H1 (cell line): ENCODE measurements around the gene THOC7. TPM values are rescaled to one million over a fixed set of nuclear protein-coding genes. Genes with fewer than 3 reads are reported as not detected.
A peak's percentile ranks its signal among the peaks of the same experiment; 100 is the strongest.

ENCODE experiments used
- CTCF ChIA-PET: fragments of 300-600 bp; sonication (Branson Sonifier 250); formaldehyde crosslinking; loops from one replicate; lab custom pipeline; 2021; ENCODE audit not compliant: partially characterized antibody; lab: Charles Lee
- POLR2A ChIA-PET: fragments of 300-600 bp; sonication (Branson Sonifier 250); formaldehyde crosslinking; loops from one replicate; lab custom pipeline; 2021; ENCODE audit warnings: inconsistent platforms; ENCODE audit not compliant: partially characterized antibody; lab: Charles Lee
- DNase-seq, 2 experiments: peaks; one replicate each; pipeline versions ENCODE4 v3.0.0 to v3.0.0-alpha.2; 2010 to 2022; ENCODE audit warnings: low spot score in 2 of 2, low read depth in 1 of 2, mixed read lengths in 1 of 2
- FAIRE-seq: peaks from 2 replicates; lab custom pipeline; 2011; peaks lifted over from hg19 to GRCh38; lab: Jason Lieb, UNC
- H2AFZ ChIP-seq: 2 replicates; pipeline ENCODE4 v1.8.1; 2012; ENCODE audit warnings: low read length, inconsistent platforms
- H2AK5ac ChIP-seq: 2 replicates; pipeline ENCODE4 v1.6.1; 2013; ENCODE audit warnings: low read depth, low read length
- H2BK120ac ChIP-seq: replicated peaks from 2 replicates; pipeline ENCODE3; 2013; ENCODE audit warnings: low read depth, low read length, inconsistent platforms
- H2BK12ac ChIP-seq: 2 replicates; pipeline ENCODE4 v1.6.1; 2013; ENCODE audit warnings: low read depth, low read length
- H2BK15ac ChIP-seq: 2 replicates; pipeline ENCODE4 v1.6.1; 2013; ENCODE audit warnings: low read length
- H2BK20ac ChIP-seq: 2 replicates; pipeline ENCODE4 v1.6.1; 2013; ENCODE audit warnings: low read length
- H2BK5ac ChIP-seq: 2 replicates; pipeline ENCODE4 v1.6.1; 2013; ENCODE audit warnings: low read depth, low read length
- H3K14ac ChIP-seq: 2 replicates; pipeline ENCODE4 v1.6.1; 2013; ENCODE audit warnings: inconsistent platforms; ENCODE audit not compliant: insufficient read length
- H3K18ac ChIP-seq: 2 replicates; pipeline ENCODE4 v1.6.1; 2013; ENCODE audit warnings: low read length; ENCODE audit errors: extremely low read depth
- H3K23ac ChIP-seq: 2 replicates; pipeline ENCODE4 v1.6.1; 2013; ENCODE audit warnings: inconsistent platforms; ENCODE audit not compliant: insufficient read length
- H3K23me2 ChIP-seq: 2 replicates; pipeline ENCODE4 v1.6.1; 2013; ENCODE audit warnings: low read depth, low read length
- H3K27ac ChIP-seq: 2 replicates; pipeline ENCODE4 v1.6.1; 2011; ENCODE audit warnings: low read depth, low read length, inconsistent platforms
- H3K27me3 ChIP-seq, 4 experiments: replicated peaks in 1 of 4; 1 replicate in 1 of 4; 2 replicates in 3 of 4; pipeline versions ENCODE4 v1.6.1 to v1.8.1; 2011 to 2013; ENCODE audit warnings: low read length in 3 of 4, mild to moderate bottlenecking in 3 of 4, inconsistent platforms in 2 of 4, mixed read lengths in 2 of 4, moderate library complexity in 1 of 4; ENCODE audit not compliant: control insufficient read depth in 3 of 4, insufficient read depth in 3 of 4; ENCODE audit errors: extremely low read depth in 1 of 4
- H3K36me3 ChIP-seq, 4 experiments: 2 replicates each; pipeline versions ENCODE4 v1.6.1 to v1.8.1; 2011 to 2013; ENCODE audit warnings: mild to moderate bottlenecking in 4 of 4, low read length in 3 of 4, moderate library complexity in 2 of 4, control low read depth in 1 of 4, inconsistent platforms in 1 of 4; ENCODE audit not compliant: insufficient read depth in 4 of 4, control insufficient read depth in 2 of 4
- H3K4ac ChIP-seq: replicated peaks from 2 replicates; pipeline ENCODE3; 2013; ENCODE audit warnings: low read length, low read depth, mixed read lengths, inconsistent platforms; ENCODE audit not compliant: insufficient read length
- H3K4me1 ChIP-seq, 4 experiments: replicated peaks in 1 of 4; 1 replicate in 1 of 4; 2 replicates in 3 of 4; pipeline versions ENCODE4 v1.6.1 to v1.8.1; 2011 to 2013; ENCODE audit warnings: low read length in 3 of 4, inconsistent platforms in 2 of 4, mixed read lengths in 1 of 4; ENCODE audit not compliant: insufficient read depth in 4 of 4, control insufficient read depth in 3 of 4
- H3K4me2 ChIP-seq, 2 experiments: 2 replicates each; pipeline versions ENCODE4 v1.6.1 to v1.8.1; 2011 to 2013; ENCODE audit warnings: low read depth in 2 of 2, low read length in 2 of 2, control low read depth in 1 of 2, inconsistent platforms in 1 of 2, mild to moderate bottlenecking in 1 of 2; ENCODE audit not compliant: insufficient read depth in 1 of 2
- H3K4me3 ChIP-seq, 4 experiments: fragments of 200-600, 300-600 bp in 1 of 4; sonication (generic), shearing (Covaris generic), sonication (Bioruptor Twin) in 1 of 4; 2 replicates each; pipeline versions ENCODE4 v1.5.1 to v1.8.1; 2011 to 2016; ENCODE audit warnings: low read length in 4 of 4, low read depth in 3 of 4, control low read depth in 2 of 4, inconsistent platforms in 2 of 4, mild to moderate bottlenecking in 2 of 4, mixed read lengths in 1 of 4, moderate library complexity in 1 of 4; ENCODE audit not compliant: insufficient read depth in 2 of 4; ENCODE audit errors: extremely low read depth in 1 of 4
- H3K56ac ChIP-seq: replicated peaks from 2 replicates; pipeline ENCODE3; 2013; ENCODE audit warnings: low read depth, mild to moderate bottlenecking, mixed read lengths, low read length, inconsistent platforms; ENCODE audit not compliant: insufficient read length
- H3K79me1 ChIP-seq: 2 replicates; pipeline ENCODE4 v1.6.1; 2013; ENCODE audit warnings: low read depth, low read length, control low read depth
- H3K79me2 ChIP-seq, 2 experiments: 2 replicates each; pipeline versions ENCODE4 v1.6.1 to v1.8.1; 2012 to 2013; ENCODE audit warnings: low read length in 2 of 2, mild to moderate bottlenecking in 2 of 2, inconsistent platforms in 1 of 2; ENCODE audit not compliant: insufficient read depth in 2 of 2, control insufficient read depth in 1 of 2
- H3K9ac ChIP-seq, 4 experiments: replicated peaks in 1 of 4; 1 replicate in 1 of 4; 2 replicates in 3 of 4; pipeline versions ENCODE4 v1.6.1 to v1.8.1; 2011 to 2013; ENCODE audit warnings: low read depth in 3 of 4, low read length in 3 of 4, control low read depth in 2 of 4, mild to moderate bottlenecking in 2 of 4, moderate library complexity in 2 of 4, inconsistent platforms in 1 of 4; ENCODE audit errors: extremely low read depth in 1 of 4
- H3K9me3 ChIP-seq, 2 experiments: 2 replicates each; pipeline versions ENCODE4 v1.6.1 to v1.8.1; 2012 to 2013; ENCODE audit warnings: mild to moderate bottlenecking in 2 of 2, moderate library complexity in 2 of 2, control low read depth in 1 of 2, inconsistent platforms in 1 of 2, low read depth in 1 of 2, low read length in 1 of 2, mixed read lengths in 1 of 2; ENCODE audit not compliant: insufficient read depth in 2 of 2
- H4K20me1 ChIP-seq, 2 experiments: replicated peaks in 1 of 2; 2 replicates each; pipeline versions ENCODE3 to v1.8.1; 2011 to 2013; ENCODE audit warnings: inconsistent platforms in 2 of 2, low read length in 2 of 2, mild to moderate bottlenecking in 1 of 2; ENCODE audit not compliant: insufficient read depth in 2 of 2, control insufficient read depth in 1 of 2
- H4K5ac ChIP-seq: 2 replicates; pipeline ENCODE4 v1.6.1; 2013; ENCODE audit warnings: low read length, low read depth, mixed read lengths, inconsistent platforms; ENCODE audit not compliant: insufficient read length
- H4K8ac ChIP-seq: 2 replicates; pipeline ENCODE4 v1.8.0; 2013; ENCODE audit warnings: mild to moderate bottlenecking, moderate library complexity, low read length, inconsistent platforms; ENCODE audit not compliant: insufficient read depth; ENCODE audit errors: extremely low read depth
- H4K91ac ChIP-seq: replicated peaks from 2 replicates; pipeline ENCODE3; 2013; ENCODE audit warnings: low read length, mixed read lengths, inconsistent platforms; ENCODE audit not compliant: insufficient read length
- CTCF ChIP-seq, 3 experiments: IDR thresholded peaks; 1 replicate in 2 of 3; 2 replicates in 1 of 3; pipeline versions ENCODE4 v1.5.1 to v1.6.1; 2011; ENCODE audit warnings: low read length in 3 of 3, mild to moderate bottlenecking in 3 of 3, inconsistent platforms in 2 of 3, low read depth in 1 of 3, moderate library complexity in 1 of 3; ENCODE audit not compliant: insufficient read depth in 1 of 3; ENCODE audit errors: control extremely low read depth in 1 of 3
- RAD21 ChIP-seq, 2 experiments: IDR thresholded peaks in 1 of 2; conservative IDR thresholded peaks in 1 of 2; 2 replicates each; pipeline ENCODE4 v1.6.1; 2011; ENCODE audit warnings: low read depth in 2 of 2, low read length in 2 of 2, improper control_type of control experiment in 1 of 2, inconsistent platforms in 1 of 2, mild to moderate bottlenecking in 1 of 2, moderate library complexity in 1 of 2
- USF2 ChIP-seq: IDR thresholded peaks from 2 replicates; pipeline ENCODE4 v1.6.1; 2011; ENCODE audit warnings: low read length, improper control_type of control experiment
- WGBS, 2 experiments: shearing (Covaris generic) in 1 of 2; methylation state at CpG; one replicate each; pipeline versions ENCODE4 v1.1.6 to v1.1.7; 2013 to 2015; ENCODE audit warnings: low lambda C conversion rate in 2 of 2, mixed read lengths in 2 of 2, inconsistent platforms in 1 of 2, low coverage in 1 of 2, missing lambda C conversion rate in 1 of 2; ENCODE audit not compliant: insufficient replicate concordance in 2 of 2, insufficient coverage in 1 of 2, insufficient read length in 1 of 2; ENCODE audit errors: extremely low coverage in 1 of 2, missing lambda C conversion rate in 1 of 2; 5-methylcytosine and 5-hydroxymethylcytosine counted together
- polyA plus RNA-seq, 7 experiments: library from polyadenylated mRNA; depleted of rRNA in 3 of 7; stranded (reverse) in 5 of 7; unstranded in 2 of 7; fragments of >200 nt in 5 of 7; fragments of 200-250 nt in 2 of 7; gene quantifications; 1 replicate in 5 of 7; 2 replicates in 1 of 7; 4 replicates in 1 of 7; pipeline versions ENCODE4 v1.2.1 to v1.2.3, GENCODE V29; 2011 to 2013; ENCODE audit warnings: missing spikeins in 2 of 7, mixed read lengths in 2 of 7
- total RNA-seq: library from RNA; stranded (reverse); fragmentation: NEBNext Ultra II Directional; extraction: Animal tissue kit (Norgen Biotek cat#: 25700); gene quantifications from 2 replicates; pipeline ENCODE4 v1.2.1, GENCODE V29; 2021

THOC7 gene
- total and polyA plus RNA-seq, 2 of the 8 experiments (the other 6 are each of a cell fraction or from before 2014, with no cell fraction given): 18.7 to 74.0 TPM

GRCh38 chr3:63908081-63908736, 44.6 kb upstream of the THOC7 start:
- Histone ChIP-seq H3K23me2 (peaks cover 6% of the 10 kb centered on the region), H2BK12ac (no peak overlapping the region), H2AK5ac (no peak overlapping the region), H3K4ac (no peak overlapping the region), H3K18ac (no peak overlapping the region), H4K8ac (no peak overlapping the region), H2BK120ac (no peak overlapping the region), H3K4me2 (no peak overlapping the region), H2BK5ac (no peak overlapping the region), H3K27ac (no peak overlapping the region), H3K4me3 (no peak overlapping the region), H3K56ac (no peak overlapping the region), H3K79me1 (no peaks in the 10 kb centered on the region), H3K36me3 (no peaks in the 10 kb centered on the region), H3K9ac (no peak overlapping the region), H3K9me3 (no peaks in the 10 kb centered on the region), H2BK20ac (no peak overlapping the region), H4K91ac (no peak overlapping the region), H3K27me3 (no peaks in the 10 kb centered on the region), H2BK15ac (no peak overlapping the region), H3K23ac (no peak overlapping the region), H2AFZ (no peak overlapping the region), H3K79me2 (0 out of 4 replicates have a peak, but pooled peaks cover 0 to 5% of the 10 kb centered on the region in 2 experiments), H3K14ac (no peak overlapping the region), H4K20me1 (peaks cover 0 to 1% of the 10 kb centered on the region in 2 experiments), H4K5ac (no peak overlapping the region), H3K4me1 (peaks cover 0 to 1% (median 0%) of the 10 kb centered on the region in 4 experiments; a peak in 1 of 7 replicates)
- WGBS, 2 experiments: 87% methylated on average over 2 of the region's 2 CpGs; no CpG with 5 or more reads in 1 of the 2 experiments
- POLR2A ChIA-PET: no interaction called here
- CTCF ChIA-PET: interaction anchor here (0.7 to 1.7 kb wide), 3 partner anchors 32 to 86 kb away, joined by 3 to 4 read pairs (median 3); no protein-coding TSS in a partner anchor
- TF ChIP-seq USF2 (no peak), CTCF (IDR thresholded peaks at IDR 0.05; ENCODE audit: control extremely low read depth in 1 of 3, insufficient read depth in 1 of 3, low read depth in 1 of 3, low read length in 3 of 3) (peak in 2 of 3 experiments; percentile 34 to 37; a peak in 2 of 4 replicates), RAD21 (IDR thresholded peaks at IDR 0.05 in 1 of 2, conservative IDR thresholded peaks at IDR 0.05 in 1 of 2; ENCODE audit: low read depth in 2 of 2, low read length in 2 of 2) (0 out of 4 replicates have a peak, but pooled peaks of 1 of the 2 experiments have one; percentile 15)
- DNase-seq (no peak), FAIRE-seq (no peak)
